NCI-H82 treated with DMSO at 0.1 percent for 48 hours (cell line): ENCODE data around the gene TBC1D24.

ENCODE experiments used
- DNase-seq: peaks from one replicate; lab custom pipeline; 2025; ENCODE audit not compliant: unreplicated experiment; lab: John Stamatoyannopoulos, UW

Gene TBC1D24

GRCh38 chr16:2482708-2483534 lies 8.0 kb downstream of the TBC1D24 start:
- DNase-seq = no peak

DNA sequence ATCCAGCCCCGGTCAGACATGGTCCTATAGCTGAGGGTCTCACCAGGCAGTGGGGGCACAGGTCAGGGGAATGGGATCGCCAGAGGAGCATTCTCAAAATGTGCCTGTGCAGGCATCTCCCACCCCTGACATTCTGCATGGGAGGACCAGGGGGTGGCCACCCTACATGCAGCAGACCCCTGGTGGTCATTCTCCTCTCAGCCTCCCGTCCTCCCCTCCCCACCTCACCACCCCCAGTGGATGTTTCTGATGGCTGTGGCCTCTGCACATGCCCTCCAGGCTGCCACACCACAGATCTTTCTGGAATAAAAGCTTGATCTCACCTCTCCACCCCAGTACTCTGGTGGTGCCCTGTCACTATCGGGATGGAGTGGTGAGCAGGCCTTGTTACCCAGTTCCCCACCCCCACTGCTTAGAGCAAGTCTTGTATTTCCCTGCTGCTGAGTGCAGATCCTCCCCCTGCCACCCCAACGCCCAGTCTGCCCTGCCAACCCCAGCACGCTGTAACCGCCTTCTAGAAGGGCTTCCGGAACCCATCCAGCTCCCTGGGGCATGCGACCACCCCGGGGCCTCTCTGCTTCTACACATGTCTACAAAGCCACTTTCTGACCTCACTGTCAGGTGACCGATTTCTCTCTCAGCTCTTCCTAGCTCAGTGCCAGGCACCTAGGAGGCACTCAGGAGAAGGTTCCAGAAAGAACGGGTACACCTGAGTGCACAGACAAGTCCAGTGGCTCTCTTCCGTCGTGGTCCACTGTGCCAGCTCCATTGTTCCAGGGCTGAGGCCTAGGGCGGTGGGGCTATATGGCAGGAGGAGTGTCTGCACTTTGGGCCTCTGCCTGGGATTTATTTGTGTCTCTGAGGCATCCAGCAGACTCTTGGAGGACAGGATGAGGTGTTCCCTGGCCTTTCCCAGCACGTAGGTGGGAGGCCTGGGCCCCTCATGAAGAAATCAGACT lies 9.3 kb downstream of the TBC1D24 start:
- no peak for DNase-seq

DNA sequence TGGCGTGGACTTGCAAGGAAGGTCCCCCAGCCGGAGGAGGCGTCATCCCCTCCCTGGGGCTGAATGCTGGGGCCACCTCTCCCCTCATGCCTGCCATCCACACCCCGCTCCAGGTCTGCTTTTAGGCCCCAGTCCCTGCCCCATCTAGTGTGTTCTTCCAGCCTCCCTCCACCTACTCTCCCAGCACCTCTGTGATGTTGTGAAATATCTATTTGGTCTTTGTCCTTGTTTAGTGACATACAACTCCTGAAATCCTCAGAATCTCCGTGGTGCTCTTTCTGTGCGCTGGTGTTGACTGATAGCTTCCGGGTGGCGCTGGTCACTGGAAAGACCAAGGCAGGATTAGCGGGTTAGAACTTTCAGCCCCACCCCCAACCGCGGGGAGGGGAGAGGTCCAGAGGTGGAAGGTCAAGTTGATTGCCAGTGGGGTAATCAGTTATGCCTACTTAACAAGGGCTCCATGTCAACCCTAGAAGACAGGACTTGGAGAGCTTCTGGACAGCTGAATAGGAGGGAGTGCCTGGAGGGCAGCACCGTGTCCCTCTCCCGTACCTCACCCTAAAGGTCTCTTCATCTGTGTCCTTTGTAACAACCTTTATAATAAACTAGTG lies 10.1 kb downstream of the TBC1D24 start:
- DNase-seq = no peak

- no peak for DNase-seq
Observed at GRCh38 chr16:2485811-2486507, 11.0 kb downstream of the TBC1D24 start.

- DNase-seq = no peak
Observed at GRCh38 chr16:2486645-2487516, 12.0 kb downstream of the TBC1D24 start.

DNA sequence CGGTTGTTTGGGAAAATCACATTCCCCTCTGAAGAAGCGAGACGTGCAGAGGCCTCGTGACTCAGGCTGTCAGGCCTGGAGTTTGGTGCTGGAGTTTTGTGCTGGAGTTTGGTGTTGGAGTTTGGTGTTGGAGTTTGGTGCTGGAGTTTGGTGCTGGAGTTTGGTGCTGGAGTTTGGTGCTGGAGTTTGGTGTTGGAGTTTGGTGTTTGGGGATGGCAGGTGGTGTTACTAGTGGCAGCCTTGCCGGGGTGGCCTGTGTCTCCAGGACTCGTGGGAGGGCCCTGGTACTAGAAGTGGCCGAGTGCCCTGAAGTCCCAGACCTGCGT lies 12.6 kb downstream of the TBC1D24 start:
- DNase-seq = no peak

DNA sequence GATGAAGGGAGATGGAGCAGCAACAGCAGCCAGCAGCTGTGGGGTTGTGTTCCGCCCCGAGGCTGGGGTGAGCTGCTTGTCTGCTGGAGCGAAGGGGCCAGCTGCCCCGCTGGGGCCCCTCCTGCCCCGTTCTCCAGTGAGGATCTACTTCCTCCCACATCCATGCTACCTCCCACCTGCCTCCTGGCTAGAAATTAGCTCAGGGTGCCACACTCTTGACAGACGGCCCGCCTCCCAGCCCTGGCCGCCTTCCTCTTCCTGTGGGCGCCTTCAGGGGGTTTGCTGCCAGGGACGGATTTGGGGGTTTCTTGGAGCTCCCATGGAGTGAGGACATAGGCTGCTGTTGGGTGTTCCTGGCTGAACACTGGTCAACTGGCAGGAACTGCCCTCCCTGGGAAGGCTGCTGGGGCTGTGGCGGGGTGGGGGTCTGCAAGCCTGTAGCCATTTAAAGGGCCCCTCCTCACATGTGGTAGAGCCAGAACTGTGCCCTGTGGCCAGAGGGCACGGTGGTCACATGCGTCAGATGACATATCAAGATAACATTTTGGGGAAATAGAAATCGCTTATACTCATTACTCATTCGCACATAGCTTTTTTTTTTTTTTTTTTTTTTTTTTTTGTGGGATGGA lies 13.1 kb downstream of the TBC1D24 start:
- no peak for DNase-seq

DNA sequence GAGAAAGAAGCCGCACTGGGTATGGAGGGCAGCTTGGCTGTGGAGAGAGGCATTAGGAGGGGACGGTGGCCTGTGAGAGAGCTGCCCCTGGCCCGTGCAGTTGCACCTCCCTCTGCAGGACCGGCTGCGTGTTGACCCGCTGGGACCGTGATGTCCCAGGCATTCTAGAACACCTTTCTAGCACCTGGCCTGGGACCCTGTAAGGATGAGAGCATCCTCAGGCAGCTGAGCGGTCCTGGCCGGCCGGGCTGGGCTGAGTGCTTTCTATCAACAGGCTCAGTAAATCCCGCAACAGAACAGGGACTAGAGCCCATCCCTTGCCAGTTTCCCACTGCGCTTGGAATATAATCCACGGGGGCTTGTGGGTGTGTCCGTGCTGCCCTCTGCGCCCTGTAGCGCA lies 14.7 kb downstream of the TBC1D24 start:
- DNase-seq = no peak

- DNase-seq = no peak
Observed at GRCh38 chr16:2490190-2491105, 15.5 kb downstream of the TBC1D24 start.

DNA sequence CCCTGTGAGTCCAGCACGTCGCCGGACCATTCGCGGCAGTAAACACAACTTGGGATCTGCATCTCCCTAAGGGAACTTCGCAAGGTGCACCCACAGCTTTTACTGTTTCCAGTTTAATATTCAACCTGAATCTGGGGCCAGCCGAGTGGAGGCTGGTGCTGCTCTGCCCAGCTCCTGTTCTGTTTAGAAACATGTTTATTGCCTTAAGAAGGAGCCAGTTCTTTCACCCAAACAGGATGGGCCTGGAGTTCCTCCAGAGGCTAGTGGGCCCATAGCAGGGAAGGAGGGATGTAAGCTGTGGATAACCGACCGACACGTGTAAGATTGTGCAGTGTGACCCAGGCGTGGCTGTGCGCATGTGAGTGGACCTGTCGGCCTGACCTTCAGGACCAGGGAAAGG lies 17.4 kb downstream of the TBC1D24 start:
- DNase-seq = no peak

DNA sequence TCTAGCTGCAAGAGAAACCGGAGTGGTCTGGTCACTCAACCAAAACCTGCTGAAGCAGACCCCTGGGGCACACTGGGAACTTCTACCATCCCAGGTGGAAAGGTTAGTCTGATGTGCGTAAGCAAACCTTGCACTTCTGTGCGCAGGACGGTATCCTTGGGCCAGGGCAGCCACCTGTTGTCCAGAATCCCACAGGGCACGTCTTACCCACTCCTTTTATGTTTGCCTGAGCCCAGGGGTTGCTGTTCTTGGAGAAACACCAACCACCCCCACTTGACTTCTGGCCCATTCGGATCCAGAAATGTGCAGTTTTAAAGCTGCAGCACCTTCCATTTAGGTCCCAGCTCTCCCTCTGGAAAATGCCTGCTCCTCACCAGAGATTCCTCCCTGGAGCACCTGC lies 18.7 kb downstream of the TBC1D24 start:
- DNase-seq = no peak

DNA sequence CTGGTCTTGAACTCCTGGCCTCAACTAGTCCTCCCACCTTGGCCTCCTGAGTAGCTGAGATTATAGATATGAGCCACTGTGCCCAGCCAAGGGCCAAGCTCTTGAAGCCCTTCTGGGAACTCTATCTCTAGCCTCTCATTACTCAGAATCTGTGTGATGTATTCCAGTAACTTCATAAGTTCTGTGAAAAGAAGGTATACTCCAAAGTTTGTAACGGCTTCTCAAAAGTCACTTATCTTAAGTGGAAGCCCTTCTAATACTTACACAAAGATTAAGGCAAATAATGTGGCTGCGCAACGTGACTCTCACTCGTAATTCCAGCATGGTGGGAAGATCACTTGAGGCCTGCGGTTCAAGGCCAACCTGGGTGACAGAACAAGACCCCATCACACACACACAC lies 19.7 kb downstream of the TBC1D24 start:
- DNase-seq = no peak

DNA sequence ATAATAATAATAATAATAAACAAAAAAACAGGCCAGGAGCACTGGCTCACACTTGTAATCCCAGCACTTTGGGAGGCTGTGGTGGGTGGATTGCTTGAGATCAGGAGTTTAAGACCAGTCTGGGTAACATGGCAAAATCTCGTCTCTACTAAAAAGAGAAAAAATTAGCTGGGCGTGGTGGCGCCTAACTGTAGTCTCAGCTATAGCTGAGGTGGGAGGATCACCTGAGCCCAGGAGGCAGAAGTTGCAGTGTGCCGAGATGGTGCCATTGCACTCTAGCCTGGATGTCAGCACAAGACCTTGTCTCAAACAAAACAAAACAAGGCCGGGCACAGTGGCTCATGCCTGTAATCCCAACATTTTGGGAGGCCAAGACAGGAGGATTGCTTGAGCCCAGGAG lies 20.1 kb downstream of the TBC1D24 start:
- DNase-seq = no peak

DNA sequence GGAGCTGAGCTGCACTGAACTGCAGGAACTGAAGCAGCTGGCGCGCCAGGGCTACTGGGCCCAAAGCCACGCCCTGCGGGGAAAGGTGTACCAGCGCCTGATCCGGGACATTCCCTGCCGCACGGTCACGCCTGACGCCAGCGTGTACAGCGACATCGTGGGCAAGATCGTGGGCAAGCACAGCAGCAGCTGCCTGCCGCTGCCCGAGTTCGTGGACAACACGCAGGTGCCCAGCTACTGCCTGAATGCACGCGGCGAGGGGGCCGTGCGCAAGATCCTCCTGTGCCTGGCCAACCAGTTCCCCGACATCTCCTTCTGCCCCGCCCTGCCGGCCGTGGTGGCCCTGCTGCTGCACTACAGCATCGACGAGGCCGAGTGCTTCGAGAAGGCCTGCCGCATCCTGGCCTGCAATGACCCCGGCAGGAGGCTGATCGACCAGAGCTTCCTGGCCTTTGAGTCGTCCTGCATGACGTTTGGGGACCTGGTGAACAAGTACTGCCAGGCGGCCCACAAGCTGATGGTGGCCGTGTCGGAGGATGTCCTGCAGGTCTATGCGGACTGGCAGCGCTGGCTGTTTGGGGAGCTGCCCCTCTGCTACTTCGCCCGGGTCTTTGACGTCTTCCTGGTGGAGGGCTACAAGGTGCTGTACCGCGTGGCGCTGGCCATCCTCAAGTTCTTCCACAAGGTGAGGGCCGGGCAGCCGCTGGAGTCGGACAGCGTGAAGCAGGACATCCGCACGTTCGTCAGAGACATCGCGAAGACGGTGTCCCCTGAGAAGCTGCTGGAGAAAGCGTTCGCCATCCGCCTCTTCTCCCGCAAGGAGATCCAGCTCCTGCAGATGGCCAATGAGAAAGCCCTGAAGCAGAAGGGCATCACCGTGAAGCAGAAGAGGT lies 21.5 kb downstream of the TBC1D24 start:
- DNase-seq = no peak

GRCh38 chr16:2497116-2497630 lies 22.2 kb downstream of the TBC1D24 start:
- DNase-seq = no peak

DNA sequence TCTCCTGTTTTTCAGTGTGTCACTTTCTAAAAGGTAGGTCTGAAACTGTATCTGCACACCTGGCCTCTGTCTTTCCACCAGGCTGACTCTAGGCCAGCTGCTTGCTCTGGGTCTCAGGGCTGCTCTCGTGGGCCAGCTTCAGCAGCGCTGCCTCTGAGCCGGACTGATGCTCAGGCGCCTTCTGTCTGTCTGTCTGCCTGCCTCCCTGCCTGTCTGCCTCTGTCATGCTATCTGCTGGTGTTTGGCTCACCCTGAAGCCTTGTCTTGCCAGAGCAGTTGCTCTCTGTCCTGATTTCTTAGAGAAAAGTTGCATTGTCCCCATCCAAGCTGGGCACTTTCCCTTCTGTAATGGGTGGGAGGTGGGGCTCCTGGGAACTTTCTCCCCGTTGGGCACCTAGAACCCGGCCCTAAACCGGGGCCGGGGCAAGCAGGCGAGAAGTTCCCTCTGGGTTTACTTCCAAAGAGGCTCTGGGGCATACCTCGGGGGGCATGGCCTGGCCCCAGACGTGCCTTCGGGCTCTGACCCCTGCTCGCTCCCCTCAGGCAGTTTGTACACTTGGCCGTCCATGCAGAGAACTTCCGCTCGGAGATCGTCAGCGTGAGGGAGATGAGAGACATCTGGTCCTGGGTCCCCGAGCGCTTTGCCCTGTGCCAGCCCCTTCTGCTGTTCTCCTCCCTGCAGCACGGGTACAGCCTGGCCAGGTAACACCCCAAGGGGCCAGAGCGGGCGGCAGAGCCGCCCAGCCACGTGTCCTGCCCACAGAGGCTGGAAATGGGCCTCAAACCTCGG lies 23.0 kb downstream of the TBC1D24 start:
- DNase-seq = no peak
